Retina (tissue), 1 donor: ENCODE measurements around the gene SLIT3.
A peak's percentile ranks its signal among the peaks of the same experiment; 100 is the strongest.

ENCODE experiments used
- DNase-seq: peaks from one replicate; pipeline ENCODE4 v3.0.0-alpha.2; 2016

Gene SLIT3

DNA sequence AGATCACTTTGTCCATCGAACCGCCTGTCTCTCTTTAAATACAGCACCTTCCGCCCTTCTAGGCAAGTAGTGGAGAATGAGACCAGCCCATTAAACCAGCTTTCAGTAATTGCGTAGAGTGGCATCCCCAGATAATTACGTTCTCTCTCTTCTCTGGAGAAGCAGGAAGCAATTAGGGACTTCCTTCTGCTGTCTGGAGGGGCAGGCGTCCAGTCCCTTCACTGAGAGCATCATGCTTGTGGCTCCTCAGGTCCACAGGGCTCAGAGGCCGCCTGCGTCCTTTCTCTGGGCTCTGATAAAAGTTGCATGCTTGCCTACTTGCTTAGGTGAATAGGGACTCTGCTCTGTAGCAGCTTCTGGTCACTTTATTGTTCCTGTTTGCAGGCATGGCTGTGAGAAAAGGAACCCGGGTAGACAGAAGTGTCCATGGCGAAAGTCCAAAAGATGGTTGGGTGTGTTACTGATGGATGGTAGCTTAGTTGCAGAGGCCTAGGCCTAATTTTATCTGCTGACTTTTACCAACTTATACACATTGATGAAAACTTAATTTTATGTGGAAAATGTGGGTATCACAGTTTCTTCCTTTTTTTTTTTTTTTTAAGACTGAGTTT is 422.7 kb downstream of the SLIT3 start:
- peak; percentile 77 for DNase-seq

DNA sequence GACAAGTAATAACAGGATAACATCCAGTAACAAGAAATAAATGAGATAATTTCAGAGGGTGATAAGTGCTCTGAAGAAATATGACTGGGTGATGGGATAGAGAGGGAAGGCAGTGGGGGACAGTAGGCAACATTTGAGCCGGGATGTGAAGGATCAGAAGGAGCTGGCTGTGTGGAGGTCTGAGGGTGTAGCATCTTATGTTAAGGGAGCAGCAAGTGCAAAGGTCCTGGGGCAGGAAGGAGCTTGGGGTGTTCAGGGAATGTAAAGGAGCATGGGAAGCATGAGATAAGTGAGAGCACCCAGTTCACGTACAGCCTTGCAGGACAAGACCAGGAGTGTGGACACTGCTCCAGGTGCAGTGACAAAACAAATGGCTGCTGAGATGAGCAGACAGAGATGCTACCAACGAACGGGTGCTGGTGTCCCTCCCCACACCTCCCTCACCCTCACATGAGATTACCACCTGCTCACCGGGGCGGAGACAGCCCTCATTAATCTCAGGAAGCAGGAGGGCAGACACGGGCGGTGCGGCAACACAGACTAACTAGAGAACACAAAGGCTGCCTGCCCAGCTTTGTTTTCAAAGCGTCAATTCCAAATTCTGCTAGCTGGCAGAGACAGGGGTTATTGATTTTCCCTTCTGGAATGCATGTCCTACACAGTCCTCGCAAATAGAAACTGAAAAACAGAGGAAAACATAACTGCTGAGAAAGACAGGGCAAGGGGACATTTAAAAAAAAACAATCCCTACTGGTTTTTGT is 423.6 kb downstream of the SLIT3 start:
- DNase-seq, result peak; percentile 70

DNA sequence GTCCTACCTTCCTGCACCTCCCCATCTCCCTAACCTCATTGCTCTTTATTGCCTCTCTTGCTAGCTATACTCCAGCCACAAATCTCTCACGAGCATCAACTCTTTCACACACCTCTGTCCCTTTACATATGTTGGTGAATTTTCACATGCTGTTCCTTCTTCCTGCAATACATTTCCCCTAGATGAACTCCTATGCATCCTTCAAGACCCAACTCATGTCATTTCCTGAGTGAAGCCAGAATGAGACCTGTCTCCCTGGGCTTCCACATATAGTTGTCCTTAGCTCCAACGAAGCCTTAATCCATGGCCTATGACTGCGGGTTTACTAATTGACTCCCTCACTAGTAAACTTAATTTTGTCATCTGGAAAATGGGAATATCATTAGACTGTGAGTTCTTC is 424.5 kb downstream of the SLIT3 start:
- DNase-seq, result no peak

DNA sequence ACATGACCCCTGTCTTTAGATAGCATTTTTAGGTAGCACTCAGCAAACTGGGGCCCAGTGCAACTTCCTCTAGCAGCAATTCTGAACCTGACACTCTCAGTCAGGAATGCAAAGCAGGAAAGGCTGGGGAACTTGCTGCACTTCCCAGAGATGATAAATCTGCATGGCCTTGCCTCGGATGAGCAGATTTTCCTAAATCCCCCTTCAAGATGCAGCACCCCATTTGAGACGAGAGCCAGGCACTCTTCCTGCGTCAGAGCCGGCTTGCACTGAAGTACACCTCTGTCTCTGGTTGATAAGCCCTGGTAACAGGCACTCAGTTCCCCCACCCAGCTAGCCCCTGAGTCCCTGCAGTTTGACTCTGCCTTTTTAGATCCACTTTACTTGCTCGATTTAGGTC is 425.1 kb downstream of the SLIT3 start:
- no peak for DNase-seq

DNA sequence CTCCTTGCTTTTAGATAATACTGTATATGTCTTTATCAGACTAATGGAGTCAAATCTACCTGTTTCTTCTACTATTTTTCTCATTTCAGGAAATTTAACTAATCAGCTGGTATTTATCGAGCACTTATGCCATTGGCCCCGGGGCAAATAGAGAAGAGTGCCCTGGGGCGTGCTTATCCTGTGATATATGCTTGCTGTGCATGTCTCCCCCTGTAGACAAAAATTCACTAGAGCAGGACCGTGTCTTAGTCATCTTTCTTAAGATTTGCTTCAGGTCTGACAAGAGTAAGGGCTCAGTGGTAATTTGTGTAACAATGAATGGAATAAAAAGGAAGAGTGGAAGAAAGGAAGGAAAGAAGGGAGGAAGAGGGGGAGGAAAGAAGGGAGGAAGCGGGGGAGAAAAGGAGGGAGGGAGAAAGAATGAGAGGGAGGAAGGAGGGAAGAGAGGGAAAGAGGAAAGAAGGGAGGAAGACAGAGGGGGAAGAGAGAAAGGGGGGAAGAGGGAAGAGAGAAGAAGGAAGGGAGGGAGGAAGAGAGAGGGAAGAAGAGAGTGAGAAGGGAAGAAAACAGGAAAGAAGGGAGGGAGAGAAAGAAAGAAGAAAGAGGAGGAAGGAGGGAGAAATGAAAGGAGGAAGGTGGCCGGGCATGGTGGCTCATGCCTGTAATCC is 426.1 kb downstream of the SLIT3 start:
- no peak for DNase-seq

DNA sequence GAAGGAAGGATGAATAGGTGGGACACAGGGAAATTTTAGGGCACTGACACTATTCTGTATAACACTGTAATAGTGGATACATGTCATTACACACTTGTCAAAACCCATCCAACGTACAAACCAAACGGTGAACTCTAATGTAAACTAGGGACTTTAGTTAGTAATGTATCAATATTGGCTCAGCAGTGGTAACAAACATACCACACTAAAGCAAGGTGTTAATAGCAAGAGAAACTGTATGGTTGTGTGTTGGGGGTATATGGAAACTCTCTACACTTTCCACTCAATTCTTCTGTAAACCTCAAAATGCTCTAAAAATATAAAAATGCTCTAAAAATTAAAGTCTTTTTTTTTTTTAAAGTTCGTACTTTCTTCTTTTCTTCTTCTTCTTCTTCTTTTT is 428.7 kb downstream of the SLIT3 start:
- DNase-seq, result no peak

DNA sequence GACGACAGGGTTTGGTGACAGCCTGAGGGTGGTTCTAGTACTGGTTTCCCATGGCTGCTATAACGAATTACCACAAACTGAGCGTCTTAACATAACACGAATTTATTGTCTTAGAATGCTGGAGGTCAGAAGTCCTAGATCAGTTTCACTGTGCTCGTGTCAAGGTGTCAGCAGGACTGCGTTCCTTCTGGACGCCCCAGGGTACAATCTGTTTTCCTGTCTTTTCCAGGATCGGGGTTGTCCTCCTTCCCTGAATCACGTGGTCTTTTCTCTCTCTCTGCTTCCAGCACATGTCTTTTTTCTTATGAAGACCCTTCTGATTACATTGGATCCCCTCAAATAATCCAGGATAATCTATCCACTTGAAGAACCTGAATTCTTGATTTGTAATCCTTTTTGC is 430.0 kb downstream of the SLIT3 start:
- DNase-seq, result no peak

DNA sequence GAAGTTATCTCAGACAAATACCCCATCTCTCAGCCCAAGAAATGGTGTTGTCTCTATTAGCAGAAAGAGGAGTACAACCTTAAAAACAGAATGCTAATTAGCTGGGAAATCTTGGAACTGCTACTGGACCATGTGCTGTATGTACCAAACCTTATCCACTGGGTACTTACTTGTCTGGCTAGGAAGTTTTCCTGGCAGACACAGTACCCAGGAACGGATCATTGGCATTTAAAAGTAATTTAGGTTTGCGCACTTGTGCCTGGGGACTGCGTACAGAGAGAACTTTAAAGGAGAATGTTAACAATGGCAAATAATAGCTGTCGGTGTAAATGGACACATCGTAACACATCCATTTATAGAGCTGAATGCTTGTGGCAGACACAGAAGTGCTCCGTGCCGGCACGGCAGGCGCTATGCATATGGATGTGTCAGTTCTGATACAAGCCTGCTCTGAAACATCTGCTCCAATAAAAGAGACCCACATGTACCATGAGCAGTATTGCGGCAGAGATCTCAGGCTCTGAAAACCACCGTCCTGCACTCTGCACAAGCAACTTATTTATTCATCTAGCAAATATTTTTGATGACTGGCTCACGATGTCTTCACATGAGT is 431.2 kb downstream of the SLIT3 start:
- no peak for DNase-seq

DNA sequence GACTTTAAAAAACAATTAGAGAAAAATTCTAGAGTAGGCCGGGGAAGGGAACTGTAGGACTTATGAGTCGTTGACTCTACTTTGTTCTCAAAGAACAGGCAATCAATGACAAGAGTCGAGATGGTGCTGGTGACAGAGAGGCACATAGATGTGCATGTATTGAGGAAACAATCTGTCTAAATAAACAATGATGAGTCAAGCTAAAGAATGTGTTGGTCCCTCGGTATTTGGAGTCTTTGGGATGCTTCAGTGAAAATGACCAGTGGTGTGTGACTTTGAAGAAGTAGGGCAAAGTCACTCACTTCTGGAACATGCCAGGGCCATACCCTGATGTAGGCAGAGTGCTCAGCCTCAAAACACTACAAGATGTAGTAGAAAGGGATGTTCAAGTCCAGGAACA is 433.7 kb downstream of the SLIT3 start:
- no peak for DNase-seq

DNA sequence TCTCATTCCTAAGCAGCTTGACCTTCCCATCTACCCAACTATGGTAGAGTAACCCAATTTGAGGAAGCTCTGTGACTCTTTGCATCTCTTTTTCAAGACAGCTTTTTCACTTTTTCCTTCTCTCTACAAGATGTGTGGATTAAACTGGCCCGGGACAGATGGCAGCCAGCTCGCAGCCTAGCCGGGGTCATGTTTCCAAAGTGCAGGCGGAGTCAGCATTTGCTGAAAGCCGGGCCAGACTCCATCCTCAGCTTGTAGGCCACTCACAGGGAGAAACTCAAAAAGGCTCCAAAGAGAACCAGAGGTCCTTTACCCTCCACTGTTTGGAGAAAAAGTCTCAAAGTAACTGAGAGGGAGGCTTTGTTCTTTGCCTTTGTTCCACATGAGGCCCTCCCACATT is 435.0 kb downstream of the SLIT3 start:
- no peak for DNase-seq

DNA sequence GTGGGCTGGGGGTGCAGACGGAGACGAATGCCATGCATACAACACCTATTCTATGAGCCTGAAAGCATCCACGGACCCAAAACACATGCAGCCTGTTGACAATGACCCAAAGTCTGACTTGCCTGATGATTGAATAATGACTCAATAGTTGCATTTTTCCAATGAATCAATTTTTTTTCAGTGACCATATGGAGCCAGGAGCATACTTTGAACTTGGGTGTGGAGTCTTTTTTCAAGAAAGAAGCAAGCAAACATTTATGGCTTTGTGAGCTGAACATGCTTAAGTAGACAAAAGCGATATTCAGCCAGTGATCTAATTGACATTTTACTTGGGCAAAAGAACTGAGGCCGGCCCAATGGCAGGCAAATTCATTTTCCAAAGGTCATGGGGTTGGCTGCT is 437.9 kb downstream of the SLIT3 start:
- DNase-seq, result no peak

DNA sequence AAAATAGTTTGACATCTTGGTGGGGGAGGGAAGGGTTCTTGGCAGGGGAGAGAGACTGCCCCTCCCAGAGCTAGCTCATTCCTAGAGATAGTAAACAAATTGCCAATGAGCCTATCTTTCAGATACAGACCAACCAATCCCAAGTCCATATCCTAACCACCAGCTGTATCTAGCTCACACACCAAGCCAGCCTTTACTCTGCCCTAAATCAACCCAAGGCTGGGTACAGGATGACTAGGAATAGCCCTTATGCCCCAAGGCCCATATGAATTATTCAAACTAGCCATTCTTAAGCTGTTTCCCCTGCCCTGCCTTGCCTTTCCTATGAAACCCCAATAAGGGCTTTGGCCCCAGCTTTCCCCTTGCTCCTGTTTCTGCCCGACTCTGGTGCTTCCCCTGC is 440.4 kb downstream of the SLIT3 start:
- no peak for DNase-seq

DNA sequence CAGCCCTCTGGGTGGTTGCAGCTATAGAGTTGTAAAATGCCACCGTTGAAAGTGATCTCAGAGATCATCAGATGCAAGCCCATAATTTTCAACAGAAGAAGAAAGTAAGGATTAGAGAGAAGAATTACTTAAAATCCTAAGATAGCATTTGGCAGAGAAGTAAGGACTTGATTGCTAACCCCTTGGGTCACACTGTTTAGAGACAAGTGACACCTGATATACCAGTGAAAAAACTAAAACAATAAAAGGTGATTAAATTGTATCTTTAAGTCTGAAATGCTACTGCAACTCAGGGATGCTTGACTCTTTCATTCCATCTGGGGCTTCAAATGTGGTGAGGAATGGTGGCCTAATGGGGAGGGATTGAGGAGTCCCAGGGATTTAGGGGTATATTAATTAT is 440.9 kb downstream of the SLIT3 start:
- no peak for DNase-seq

DNA sequence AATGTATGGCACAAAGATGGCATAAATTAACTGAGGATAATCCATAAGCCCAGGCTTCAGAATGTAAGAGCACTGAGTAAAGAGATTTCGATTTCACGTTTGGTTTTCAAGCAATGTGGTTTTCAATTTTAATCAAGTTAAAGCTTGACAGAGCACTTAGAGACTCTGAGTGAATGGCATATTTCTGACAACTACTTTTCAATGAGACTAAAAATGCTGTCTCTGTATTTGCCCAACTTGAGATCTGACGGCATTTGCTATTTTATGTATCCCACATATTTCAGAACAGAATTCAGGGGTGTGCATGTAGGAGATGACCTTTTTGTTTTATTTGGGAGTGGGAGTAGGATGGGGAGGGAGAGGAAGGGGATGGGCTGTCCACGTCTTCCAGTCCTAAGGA is 441.5 kb downstream of the SLIT3 start:
- no peak for DNase-seq

DNA sequence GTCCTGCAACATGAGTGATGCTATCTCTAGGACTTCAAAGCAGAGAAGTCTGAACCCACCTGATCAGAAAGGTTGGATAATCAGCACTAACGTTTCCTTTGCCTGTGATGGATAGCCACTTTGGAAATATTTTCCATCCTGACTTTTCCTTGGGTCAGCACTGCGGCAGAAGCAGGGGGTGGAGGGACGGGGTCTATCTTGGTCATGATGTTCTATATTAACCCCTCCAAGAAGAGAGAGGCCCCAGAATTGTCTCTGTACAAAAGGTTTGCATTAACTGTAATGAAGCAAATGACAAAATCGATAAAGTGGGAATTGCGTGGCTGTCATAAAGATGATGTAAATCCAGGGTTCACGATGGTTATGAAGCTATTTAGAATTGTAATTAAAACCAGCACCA is 441.9 kb downstream of the SLIT3 start:
- DNase-seq, result no peak

DNA sequence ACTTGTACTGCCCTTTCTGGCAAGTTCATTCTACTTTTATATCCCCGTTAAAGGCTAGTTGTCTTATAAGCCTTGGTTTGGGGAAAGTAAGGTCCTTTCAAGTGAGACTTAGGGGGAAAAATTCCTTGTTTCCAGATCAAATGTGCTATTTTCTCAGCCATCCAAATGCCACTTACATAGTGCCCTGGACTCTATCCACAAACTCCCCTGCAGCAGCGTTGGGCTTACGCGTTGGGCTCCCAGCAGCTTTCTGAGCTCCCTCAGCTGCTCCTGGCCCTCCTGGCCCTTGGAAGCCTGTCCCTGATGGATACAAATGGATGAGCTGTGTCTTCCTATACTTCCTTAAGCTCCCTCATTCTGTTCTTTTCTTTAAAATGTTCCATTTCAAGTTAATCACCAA is 442.6 kb downstream of the SLIT3 start:
- no peak for DNase-seq

DNA sequence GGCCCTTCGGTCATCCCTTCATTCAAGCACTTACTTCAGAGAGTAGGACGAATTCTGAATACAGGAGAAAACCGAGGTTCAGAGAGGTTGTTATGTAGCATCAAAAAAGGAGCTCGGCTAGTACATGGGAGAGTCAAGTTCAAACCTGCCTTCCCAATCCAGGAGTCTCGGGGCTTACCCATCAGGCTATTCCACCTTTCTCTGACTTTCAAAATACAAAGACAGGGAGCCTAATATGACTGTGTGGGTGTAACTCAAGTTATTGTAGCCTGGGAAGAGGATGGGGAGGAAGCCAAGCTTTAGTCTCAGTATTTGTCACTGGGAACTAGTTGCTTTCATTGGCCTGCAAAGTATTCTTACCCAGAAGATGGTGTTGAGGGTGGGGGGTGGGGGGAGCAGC is 447.0 kb downstream of the SLIT3 start:
- no peak for DNase-seq

DNA sequence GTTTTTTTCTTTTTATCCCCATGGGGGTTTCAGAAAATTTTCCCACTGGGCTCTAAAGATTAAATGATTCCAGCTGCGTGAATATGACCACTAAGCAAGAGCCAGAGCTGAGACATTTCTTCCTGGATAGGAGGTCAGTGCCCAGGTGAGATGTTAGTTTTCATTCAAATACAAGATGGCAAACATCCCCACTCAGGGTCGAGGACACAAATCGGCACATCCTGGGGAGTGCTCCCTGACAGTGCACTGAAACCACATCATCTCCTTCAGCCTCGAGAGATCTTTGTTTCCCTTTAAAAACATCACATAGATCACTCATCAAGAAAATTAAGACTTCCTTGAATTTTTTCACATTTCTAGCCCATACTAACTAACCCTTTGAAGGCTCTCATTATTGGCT is 448.6 kb downstream of the SLIT3 start:
- no peak for DNase-seq

DNA sequence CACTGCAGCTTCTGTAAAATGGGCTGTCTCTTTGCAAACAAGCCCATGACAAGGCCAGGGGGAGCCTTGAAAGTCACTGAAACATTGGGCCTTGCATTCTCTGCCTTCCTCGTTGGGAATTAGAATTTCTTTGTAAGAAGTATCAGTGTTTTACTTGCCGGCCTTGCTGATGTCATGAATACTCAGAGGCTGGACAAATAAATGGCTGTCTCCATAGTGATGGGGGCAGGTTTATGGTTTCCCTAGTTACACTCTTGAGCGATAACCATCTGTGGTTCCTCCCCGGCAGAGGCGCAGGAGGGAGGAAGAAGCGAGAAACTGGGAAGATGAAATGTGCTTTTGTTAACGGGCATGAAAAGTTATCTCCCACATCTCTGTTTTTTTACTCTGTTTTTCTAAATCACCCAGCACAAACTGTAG is 449.0 kb downstream of the SLIT3 start:
- DNase-seq, result no peak

DNA sequence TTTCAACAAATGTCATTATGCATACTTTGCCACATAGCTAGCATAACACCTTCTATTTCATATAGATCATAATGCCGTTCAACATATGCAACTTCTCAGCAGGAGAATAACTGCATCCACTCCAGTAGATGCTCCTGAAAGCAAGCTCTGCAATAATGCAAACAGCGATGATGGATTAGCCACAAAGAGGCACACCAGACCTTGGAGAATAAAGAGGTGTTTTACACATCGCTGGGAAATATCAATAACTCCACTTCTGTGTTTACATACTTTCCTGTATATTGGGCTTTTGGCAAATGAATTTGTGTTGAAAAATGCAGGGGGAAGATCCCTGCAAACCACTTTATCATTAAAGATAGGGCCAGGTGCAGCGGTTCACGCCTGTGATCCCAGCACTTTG is 450.3 kb downstream of the SLIT3 start:
- DNase-seq, result no peak

DNA sequence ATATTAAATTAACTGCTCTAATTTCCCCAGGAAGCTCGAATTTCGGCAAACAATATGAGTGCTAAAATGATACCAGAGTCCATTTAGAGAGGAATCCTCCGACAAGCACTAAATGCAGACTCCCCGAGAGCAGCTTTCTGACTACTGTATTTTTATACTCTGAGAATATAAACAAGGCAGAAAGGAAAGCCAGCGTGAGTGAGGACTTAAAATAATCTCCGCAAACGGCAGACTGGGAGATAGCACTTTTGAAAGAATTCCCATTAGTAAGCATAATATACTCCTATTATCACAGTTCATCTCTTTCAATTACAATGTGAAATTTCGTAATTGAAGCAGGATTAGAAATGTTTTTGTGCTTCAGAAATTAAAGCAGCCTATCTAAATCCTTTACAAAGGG is 452.4 kb downstream of the SLIT3 start:
- no peak for DNase-seq

DNA sequence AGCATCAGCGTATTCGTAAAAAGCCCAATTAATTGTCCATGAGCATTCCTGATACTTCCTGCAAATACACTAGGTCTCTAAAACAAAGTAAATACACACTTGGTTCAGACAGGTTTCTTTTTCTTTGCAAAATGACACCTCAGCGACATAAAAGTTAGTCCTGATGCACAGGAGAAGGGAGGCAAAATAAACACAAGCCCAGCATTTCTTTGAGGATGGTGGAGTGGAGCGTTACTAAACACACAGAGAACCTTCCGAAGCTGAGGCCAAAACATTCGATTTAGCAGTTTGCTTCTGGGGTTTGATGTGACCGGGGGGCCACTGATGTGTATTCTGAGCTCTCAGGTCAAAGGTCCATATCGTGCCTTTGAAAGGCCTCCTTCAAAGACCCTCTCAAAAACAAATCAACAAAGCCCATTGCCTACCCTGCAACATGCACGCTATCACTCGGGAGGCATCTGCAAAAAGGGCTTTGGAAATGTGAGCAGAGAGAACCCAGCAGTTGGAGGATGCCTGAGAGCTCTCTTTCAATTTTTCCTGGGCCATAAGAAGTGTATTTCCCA is 453.3 kb downstream of the SLIT3 start:
- DNase-seq, result no peak

DNA sequence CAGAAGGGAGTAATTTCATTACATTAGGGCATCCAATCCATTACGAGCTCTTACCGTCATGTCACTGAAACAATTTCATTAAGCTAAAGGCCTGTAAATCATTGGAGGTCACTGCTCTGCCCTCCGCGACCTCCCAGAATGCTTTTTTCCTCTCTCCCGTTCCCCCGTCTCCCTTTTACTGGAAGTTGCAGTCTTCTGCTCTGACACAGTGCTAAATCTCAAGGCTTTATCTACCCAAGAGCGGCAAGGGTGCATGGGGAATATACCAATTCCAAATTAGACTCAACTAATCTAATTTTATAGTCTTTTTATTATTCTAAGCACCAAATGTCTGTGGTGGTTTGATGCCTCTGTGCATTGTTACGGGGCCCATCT is 456.0 kb downstream of the SLIT3 start:
- no peak for DNase-seq
